Adrenal gland (tissue), 12 donors: ENCODE measurements around the gene STK40. TPM values are rescaled to one million over a fixed set of nuclear protein-coding genes. Genes with fewer than 3 reads are reported as not detected.

Experiments
- DNase-seq, 7 donors: peaks; one replicate each; pipeline ENCODE4 v3.0.0-alpha.2; 2019 to 2020
- H3K27ac ChIP-seq, 5 donors: fragments of 200-600 bp; sonication (generic) in 4 of 5; 1 replicate in 3 of 5; 2 replicates in 2 of 5; pipeline versions ENCODE4 v1.5.1 to v1.8.0; 2016 to 2020; ENCODE audit warnings: mild to moderate bottlenecking in 1 of 5
- H3K27me3 ChIP-seq: fragments of 200-600 bp; 2 replicates; pipeline ENCODE4 v1.8.0; 2021
- H3K36me3 ChIP-seq, 2 donors: fragments of 200-600 bp; replicated peaks in 1 of 2; 1 replicate in 1 of 2; 2 replicates in 1 of 2; pipeline versions ENCODE4 v1.5.1 to v1.8.0; 2018 to 2022
- H3K4me1 ChIP-seq, 2 donors: fragments of 200-600 bp; replicated peaks in 1 of 2; 1 replicate in 1 of 2; 2 replicates in 1 of 2; pipeline versions ENCODE4 v1.5.1 to v1.8.0; 2018 to 2021
- H3K4me3 ChIP-seq, 4 donors: fragments of 200-600 bp; sonication (generic) in 3 of 4; one replicate each; pipeline ENCODE4 v1.5.1; 2016 to 2018
- H3K9me3 ChIP-seq, 3 donors: fragments of 200-600 bp; sonication (generic) in 1 of 3; replicated peaks in 1 of 3; 1 replicate in 2 of 3; 2 replicates in 1 of 3; pipeline versions ENCODE4 v1.5.1 to v1.8.0; 2016 to 2021
- POLR2A ChIP-seq, 2 donors: fragments of 450-650 bp; IDR thresholded peaks; one replicate each; pipeline ENCODE4 v1.6.1; 2017; ENCODE audit warnings: antibody characterized with exemption in 2 of 2, mild to moderate bottlenecking in 2 of 2, moderate library complexity in 1 of 2
- WGBS, 4 donors: extraction: QIAGEN DNeasy Blood & Tissue Kit in 2 of 4; methylation state at CpG; one replicate each; pipeline versions ENCODE4 v1.1.5 to v1.1.7; 2013 to 2017; 5-methylcytosine and 5-hydroxymethylcytosine counted together
- intact Hi-C, 2 donors: fragments of 100-400 bp; cut with DNase I; formaldehyde crosslinking; loops; one replicate each; pipeline versions ENCODE4 v1.14.1 to v1.15.0; 2022 to 2023
- polyA plus RNA-seq, 3 donors: library from polyadenylated mRNA; stranded (reverse); fragments of 200-250 nt in 2 of 3; fragments of 350-450 nt in 1 of 3; fragmentation: Illumina TruSeq in 1 of 3; extraction: RNeasy Lipid Tissue Mini Kit (QIAGEN cat#74804) in 1 of 3; gene quantifications; one replicate each; pipeline ENCODE4 v1.2.3, GENCODE V29; 2013 to 2014
- total RNA-seq, 9 donors: library from RNA; depleted of rRNA in 4 of 9; stranded (reverse); fragments of >200 nt in 4 of 9; fragments of 120-200 nt in 1 of 9; fragmentation: NEBNext Ultra II Directional in 1 of 9; extraction: Animal tissue kit (Norgen Biotek cat#: 25700) in 1 of 9; gene quantifications; one replicate each; pipeline versions ENCODE4 v1.1.0 to v1.2.4, GENCODE V29; 2013 to 2023
- TF ChIP-seq, protein P1 (sequence below), 6 experiments: fragments of 450-650 bp in 4 of 6; fragments of 200-600 bp in 2 of 6; sonication (generic) in 1 of 6; IDR thresholded peaks; 1 replicate in 5 of 6; 2 replicates in 1 of 6; pipeline versions ENCODE4 v1.5.1 to v1.8.0; 2016 to 2021; ENCODE audit warnings: antibody characterized with exemption in 6 of 6, mild to moderate bottlenecking in 2 of 6, moderate library complexity in 1 of 6
- donor health status: healthy with polysubstance abuse.
- donor health status: Bipolar disorder and iron deficiency.
- donor health status: DM: yes; HTN: yes; CAD: no.
- donor health status: DM: no; HTN: no; CAD: no.
- donor health status: DM: no; HTN: no; CAD: no.
- donor health status: DM: yes; HTN: yes; CAD: no.

Gene STK40
- total and polyA plus RNA-seq, 12 donors, result 9.8 to 31.2 (median 24.7) TPM

GRCh38 chr1:36320767-36321118 lies 65.0 kb downstream of the STK40 start:
- H3K36me3 ChIP-seq, result no peaks in the 10 kb centered on the region
- no peak for DNase-seq
- peaks cover 17 to 29% of the 10 kb centered on the region in 2 donors for H3K4me1 ChIP-seq
- peak overlapping the region in 1 of 4 donors; percentile 85 for H3K4me3 ChIP-seq
- H3K27me3 ChIP-seq, result no peaks in the 10 kb centered on the region
- no peaks in the 10 kb centered on the region for H3K9me3 ChIP-seq
- TF ChIP-seq POLR2A (IDR thresholded peaks at IDR 0.05), result no peak
- TF ChIP-seq, protein P1, sequence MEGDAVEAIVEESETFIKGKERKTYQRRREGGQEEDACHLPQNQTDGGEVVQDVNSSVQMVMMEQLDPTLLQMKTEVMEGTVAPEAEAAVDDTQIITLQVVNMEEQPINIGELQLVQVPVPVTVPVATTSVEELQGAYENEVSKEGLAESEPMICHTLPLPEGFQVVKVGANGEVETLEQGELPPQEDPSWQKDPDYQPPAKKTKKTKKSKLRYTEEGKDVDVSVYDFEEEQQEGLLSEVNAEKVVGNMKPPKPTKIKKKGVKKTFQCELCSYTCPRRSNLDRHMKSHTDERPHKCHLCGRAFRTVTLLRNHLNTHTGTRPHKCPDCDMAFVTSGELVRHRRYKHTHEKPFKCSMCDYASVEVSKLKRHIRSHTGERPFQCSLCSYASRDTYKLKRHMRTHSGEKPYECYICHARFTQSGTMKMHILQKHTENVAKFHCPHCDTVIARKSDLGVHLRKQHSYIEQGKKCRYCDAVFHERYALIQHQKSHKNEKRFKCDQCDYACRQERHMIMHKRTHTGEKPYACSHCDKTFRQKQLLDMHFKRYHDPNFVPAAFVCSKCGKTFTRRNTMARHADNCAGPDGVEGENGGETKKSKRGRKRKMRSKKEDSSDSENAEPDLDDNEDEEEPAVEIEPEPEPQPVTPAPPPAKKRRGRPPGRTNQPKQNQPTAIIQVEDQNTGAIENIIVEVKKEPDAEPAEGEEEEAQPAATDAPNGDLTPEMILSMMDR (IDR thresholded peaks at IDR 0.05), result no peak
- intact Hi-C loops, result no loop called here
- peak overlapping the region in 3 of 5 donors; percentile 40 to 96 (median 84) for H3K27ac ChIP-seq
- WGBS, 4 donors, result 15 to 41% (median 18%) methylated on average over 1 to 23 of the region's 23 CpGs

- no peak for DNase-seq
- 24 to 36% (median 32%) methylated on average over 12 to 16 of the region's 16 CpGs for WGBS, 4 donors
- intact Hi-C loops, result no loop called here
Observed at GRCh38 chr1:36320291-36320761, 65.4 kb downstream of the STK40 start.

GRCh38 chr1:36309397-36309796 lies 76.3 kb downstream of the STK40 start:
- H3K9me3 ChIP-seq, result no peaks in the 10 kb centered on the region
- no peak overlapping the region for H3K4me3 ChIP-seq
- H3K27ac ChIP-seq, result no peak overlapping the region
- peaks cover 7 to 15% of the 10 kb centered on the region in 2 donors for H3K4me1 ChIP-seq
- H3K36me3 ChIP-seq, result peaks cover 0 to 5% of the 10 kb centered on the region in 2 donors
- H3K27me3 ChIP-seq, result no peaks in the 10 kb centered on the region
- 96 to 100% (median 98%) methylated on average over 7 of the region's 7 CpGs for WGBS, 4 donors
- intact Hi-C loops, result loop anchor here in 1 of 2 donors (10.0 kb wide), 2 partner anchors 55 to 105 kb away; no protein-coding TSS in a partner anchor
- no peak for DNase-seq
- no peak for TF ChIP-seq POLR2A (IDR thresholded peaks at IDR 0.05)
- TF ChIP-seq, protein P1 (IDR thresholded peaks at IDR 0.05), result no peak

More at GRCh38 chr1:36320291-36320761, 65.4 kb downstream of the STK40 start:
- TF ChIP-seq, protein P1 (IDR thresholded peaks at IDR 0.05), result no peak
- no peaks in the 10 kb centered on the region for H3K9me3 ChIP-seq
- no peaks in the 10 kb centered on the region for H3K36me3 ChIP-seq
- H3K27ac ChIP-seq, result peak overlapping the region in 3 of 5 donors; percentile 40 to 96 (median 84)
- peak overlapping the region in 1 of 4 donors; percentile 85 for H3K4me3 ChIP-seq
- H3K4me1 ChIP-seq, result peaks cover 17 to 29% of the 10 kb centered on the region in 2 donors
- no peaks in the 10 kb centered on the region for H3K27me3 ChIP-seq

DNA sequence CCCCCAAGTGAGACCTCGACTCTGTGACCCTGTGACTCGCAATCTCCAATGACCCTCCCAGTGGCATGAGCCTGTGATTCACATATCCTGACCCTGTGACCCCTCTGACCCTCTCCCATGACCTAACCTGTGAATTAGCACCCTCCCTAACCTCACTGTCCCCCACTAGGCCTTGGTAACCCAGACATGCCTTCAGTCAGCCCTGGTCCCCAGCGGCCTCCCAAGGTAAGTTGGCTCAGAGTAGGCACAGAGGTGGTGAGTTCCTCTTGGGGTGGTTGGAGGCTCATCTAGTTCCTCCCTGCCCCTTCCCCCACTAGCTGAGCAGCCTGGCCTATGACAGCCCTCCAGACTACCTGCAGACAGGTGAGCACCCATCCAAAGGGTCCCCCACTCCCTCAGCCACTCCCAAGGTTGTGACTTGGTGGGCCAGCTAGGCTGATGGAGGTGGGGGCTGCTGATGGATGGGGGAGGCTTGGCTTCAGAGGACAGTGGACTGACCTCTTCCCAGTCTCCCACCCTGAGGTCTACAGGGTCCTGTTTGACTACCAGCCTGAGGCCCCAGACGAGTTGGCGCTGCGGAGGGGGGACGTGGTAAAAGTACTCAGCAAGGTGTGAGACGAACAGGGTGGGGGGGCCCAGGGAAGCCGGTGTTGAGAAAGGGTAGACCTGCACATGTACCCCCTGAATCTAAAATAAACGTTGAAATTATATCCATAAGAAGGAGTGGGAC lies 78.0 kb downstream of the STK40 start:
- DNase-seq, result peak in 1 of 7 donors; percentile 54
- Histone ChIP-seq H3K36me3 (peaks cover 0 to 21% of the 10 kb centered on the region in 2 donors), H3K27ac (peak overlapping the region in 1 of 5 donors; percentile 81), H3K27me3 (no peaks in the 10 kb centered on the region), H3K4me3 (peak overlapping the region in 1 of 4 donors; percentile 74), H3K9me3 (no peaks in the 10 kb centered on the region), H3K4me1 (peaks cover 7 to 15% of the 10 kb centered on the region in 2 donors)
- 77 to 91% (median 84%) methylated on average over 9 to 10 of the region's 10 CpGs for WGBS, 4 donors
- intact Hi-C loops, result loop anchor here in 1 of 2 donors (10.0 kb wide), 2 partner anchors 57 to 107 kb away; no protein-coding TSS in a partner anchor
- no peak for TF ChIP-seq POLR2A (IDR thresholded peaks at IDR 0.05)
- TF ChIP-seq, protein P1 (IDR thresholded peaks at IDR 0.05), result no peak
